Fibroblast of lung (primary cell): ENCODE measurements around the gene IL1RAPL2. TPM values are rescaled to one million over a fixed set of nuclear protein-coding genes. Genes with fewer than 3 reads are reported as not detected.

ENCODE experiments used
- DNase-seq, 2 donors: peaks; one replicate each; pipeline versions ENCODE4 v3.0.0 to v3.0.0-alpha.2; 2010; ENCODE audit warnings: low read depth in 2 of 2
- H2AFZ ChIP-seq: 2 replicates; pipeline ENCODE4 v1.5.1; 2012; ENCODE audit warnings: low read length, control low read depth, inconsistent platforms
- H3K27ac ChIP-seq: 2 replicates; pipeline ENCODE4 v1.5.1; 2011; ENCODE audit warnings: low read length, control low read depth; ENCODE audit not compliant: insufficient read depth
- H3K27me3 ChIP-seq: 2 replicates; pipeline ENCODE4 v1.5.1; 2011; ENCODE audit warnings: mild to moderate bottlenecking, low read length; ENCODE audit not compliant: control insufficient read depth, insufficient read depth
- H3K36me3 ChIP-seq: 2 replicates; pipeline ENCODE4 v1.5.1; 2011; ENCODE audit warnings: low read length; ENCODE audit not compliant: control insufficient read depth, insufficient read depth
- H3K4me1 ChIP-seq: 2 replicates; pipeline ENCODE4 v1.5.1; 2011; ENCODE audit warnings: low read length; ENCODE audit not compliant: control insufficient read depth, insufficient read depth; ENCODE audit errors: extremely low read depth
- H3K4me2 ChIP-seq: 2 replicates; pipeline ENCODE4 v1.5.1; 2011; ENCODE audit warnings: low read length, control low read depth; ENCODE audit not compliant: insufficient read depth; ENCODE audit errors: extremely low read depth
- H3K4me3 ChIP-seq, 4 experiments: fragments of 200-600 bp in 1 of 4; sonication (generic) in 1 of 4; replicated peaks in 1 of 4; 2 replicates each; pipeline ENCODE4 v1.5.1; 2011 to 2016; ENCODE audit warnings: low read length in 4 of 4, low read depth in 3 of 4, mild to moderate bottlenecking in 3 of 4, control low read depth in 2 of 4, inconsistent platforms in 1 of 4, mixed read lengths in 1 of 4; ENCODE audit not compliant: insufficient read depth in 1 of 4; ENCODE audit errors: control extremely low read depth in 1 of 4
- H3K79me2 ChIP-seq: 2 replicates; pipeline ENCODE4 v1.5.1; 2012; ENCODE audit warnings: mild to moderate bottlenecking, low read length, inconsistent platforms; ENCODE audit not compliant: control insufficient read depth, insufficient read depth
- H3K9ac ChIP-seq: 2 replicates; pipeline ENCODE4 v1.5.1; 2011; ENCODE audit warnings: mild to moderate bottlenecking, low read length, control low read depth; ENCODE audit not compliant: insufficient read depth
- H3K9me3 ChIP-seq: 2 replicates; pipeline ENCODE4 v1.5.1; 2012; ENCODE audit warnings: low read depth, low read length; ENCODE audit not compliant: control insufficient read depth, insufficient read depth
- H4K20me1 ChIP-seq: 2 replicates; pipeline ENCODE4 v1.5.1; 2011; ENCODE audit warnings: low read length; ENCODE audit not compliant: control insufficient read depth, insufficient read depth; ENCODE audit errors: extremely low read depth
- EZH2 ChIP-seq: IDR thresholded peaks from 2 replicates; pipeline ENCODE4 v1.5.1; 2012; ENCODE audit warnings: low read length, control low read depth, mild to moderate bottlenecking; ENCODE audit errors: missing control alignments
- polyA plus RNA-seq, 2 donors: library from polyadenylated mRNA; depleted of rRNA in 1 of 2; stranded (reverse) in 1 of 2; unstranded in 1 of 2; fragments of >200 nt; gene quantifications; 2 replicates each; pipeline ENCODE4 v1.2.1, GENCODE V29; 2011 to 2012; ENCODE audit warnings: missing spikeins in 1 of 2
- total RNA-seq: library from RNA; depleted of rRNA; stranded (reverse); fragments of >200 nt; gene quantifications from 2 replicates; pipeline ENCODE4 v1.2.1, GENCODE V29; 2014
- TF ChIP-seq, protein P1 (sequence below), 2 donors: IDR thresholded peaks in 1 of 2; conservative IDR thresholded peaks in 1 of 2; 1 replicate in 1 of 2; 2 replicates in 1 of 2; pipeline ENCODE4 v1.5.1; 2011 to 2012; ENCODE audit warnings: low read length in 2 of 2, control low read depth in 1 of 2, inconsistent platforms in 1 of 2, low read depth in 1 of 2, mild to moderate bottlenecking in 1 of 2

Gene IL1RAPL2
- total and polyA plus RNA-seq, 2 donors (not counting 1 experiment from before 2014, with no cell fraction given): 0.22 TPM; not detected in 1

DNA sequence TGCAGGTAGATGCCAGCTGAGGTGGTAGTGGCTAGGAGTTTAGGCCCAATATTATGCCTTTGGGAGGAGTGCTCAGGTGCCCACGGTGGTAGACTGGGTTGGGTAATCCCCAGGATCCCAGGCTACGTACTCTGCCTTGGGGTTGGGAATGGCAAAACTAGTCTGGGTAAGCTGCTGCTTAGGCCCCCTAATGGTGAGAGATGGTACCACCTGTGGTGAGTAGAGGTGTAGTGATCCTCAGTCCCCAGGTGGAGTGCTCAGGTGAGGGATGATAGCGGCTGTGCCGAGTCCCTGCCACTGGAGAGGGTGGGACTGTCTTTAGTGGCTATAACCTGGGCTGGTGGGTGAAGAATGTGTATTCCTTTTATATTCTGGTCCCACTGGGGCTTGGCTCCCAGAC lies 75.2 kb downstream of the IL1RAPL2 start:
- no peak for DNase-seq
- no peaks in the 10 kb centered on the region for H3K4me1 ChIP-seq
- no peak overlapping the region for H3K9ac ChIP-seq
- H3K79me2 ChIP-seq: no peaks in the 10 kb centered on the region
- no peaks in the 10 kb centered on the region for H4K20me1 ChIP-seq
- TF ChIP-seq EZH2: no peak
- TF ChIP-seq, protein P1, sequence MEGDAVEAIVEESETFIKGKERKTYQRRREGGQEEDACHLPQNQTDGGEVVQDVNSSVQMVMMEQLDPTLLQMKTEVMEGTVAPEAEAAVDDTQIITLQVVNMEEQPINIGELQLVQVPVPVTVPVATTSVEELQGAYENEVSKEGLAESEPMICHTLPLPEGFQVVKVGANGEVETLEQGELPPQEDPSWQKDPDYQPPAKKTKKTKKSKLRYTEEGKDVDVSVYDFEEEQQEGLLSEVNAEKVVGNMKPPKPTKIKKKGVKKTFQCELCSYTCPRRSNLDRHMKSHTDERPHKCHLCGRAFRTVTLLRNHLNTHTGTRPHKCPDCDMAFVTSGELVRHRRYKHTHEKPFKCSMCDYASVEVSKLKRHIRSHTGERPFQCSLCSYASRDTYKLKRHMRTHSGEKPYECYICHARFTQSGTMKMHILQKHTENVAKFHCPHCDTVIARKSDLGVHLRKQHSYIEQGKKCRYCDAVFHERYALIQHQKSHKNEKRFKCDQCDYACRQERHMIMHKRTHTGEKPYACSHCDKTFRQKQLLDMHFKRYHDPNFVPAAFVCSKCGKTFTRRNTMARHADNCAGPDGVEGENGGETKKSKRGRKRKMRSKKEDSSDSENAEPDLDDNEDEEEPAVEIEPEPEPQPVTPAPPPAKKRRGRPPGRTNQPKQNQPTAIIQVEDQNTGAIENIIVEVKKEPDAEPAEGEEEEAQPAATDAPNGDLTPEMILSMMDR (conservative IDR thresholded peaks at IDR 0.05 in 1 of 2, IDR thresholded peaks at IDR 0.05 in 1 of 2; ENCODE audit: low read depth in 1 of 2, low read length in 2 of 2): no peak
- no peaks in the 10 kb centered on the region for H3K36me3 ChIP-seq
- H2AFZ ChIP-seq: no peak overlapping the region
- H3K27ac ChIP-seq: no peak overlapping the region
- no peaks in the 10 kb centered on the region for H3K27me3 ChIP-seq
- H3K4me3 ChIP-seq: no peak overlapping the region
- no peaks in the 10 kb centered on the region for H3K9me3 ChIP-seq
- H3K4me2 ChIP-seq: no peak overlapping the region

DNA sequence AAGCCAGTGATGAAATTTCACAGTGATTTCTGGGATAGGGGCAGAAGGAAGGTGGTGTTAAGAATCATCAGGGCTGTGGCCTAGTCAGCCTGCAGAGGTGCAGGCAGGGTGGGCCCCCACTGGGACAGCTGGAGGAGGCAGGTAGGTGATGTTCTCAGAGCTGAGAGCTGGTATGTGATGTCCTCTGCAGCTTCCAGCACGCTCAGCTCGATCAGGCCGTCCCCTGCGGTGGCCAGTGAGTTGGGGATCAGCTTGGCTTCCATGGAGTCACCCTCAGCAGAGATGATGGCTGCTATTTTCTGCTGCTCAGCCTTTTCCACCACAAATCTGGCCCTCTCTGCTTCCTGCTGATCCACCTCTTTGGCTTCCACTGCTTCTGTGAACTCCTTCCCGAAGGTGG lies 81.1 kb downstream of the IL1RAPL2 start:
- H3K9me3 ChIP-seq: no peaks in the 10 kb centered on the region
- no peak for DNase-seq
- no peaks in the 10 kb centered on the region for H3K79me2 ChIP-seq

DNA sequence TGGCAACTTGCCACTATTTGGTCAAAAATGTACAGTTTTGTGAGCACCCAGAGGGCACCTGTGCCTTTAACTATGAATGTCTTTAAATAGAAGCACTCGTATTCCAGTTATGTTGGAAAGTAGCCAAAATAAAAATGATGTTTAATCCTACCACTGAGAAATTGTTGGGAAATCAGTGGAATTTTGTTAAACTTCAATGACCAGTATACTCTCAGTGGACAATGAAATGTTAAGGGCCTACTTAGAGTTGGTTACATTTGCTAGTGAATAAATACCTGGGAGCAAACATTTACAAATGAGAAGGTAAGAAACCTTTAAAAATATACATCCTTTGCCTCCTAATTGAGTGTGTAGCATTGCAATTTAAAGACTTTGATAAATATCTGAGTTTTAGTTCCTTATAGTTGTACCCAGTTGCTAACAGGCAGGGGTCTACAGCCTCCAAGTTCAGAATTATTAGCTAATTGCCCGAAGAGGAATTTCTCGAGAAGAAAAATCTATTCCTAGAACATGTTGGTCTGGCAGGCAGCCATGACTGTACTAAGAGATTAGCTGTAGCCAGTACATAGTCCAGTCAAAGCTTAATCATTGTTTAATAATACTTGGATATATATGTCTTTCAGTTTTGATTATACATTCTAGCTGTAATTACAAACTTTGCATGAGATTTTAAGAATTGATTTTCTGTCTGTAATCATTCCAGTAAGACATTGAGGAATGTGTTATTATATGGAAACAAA lies 93.2 kb downstream of the IL1RAPL2 start:
- Histone ChIP-seq H4K20me1 (no peaks in the 10 kb centered on the region), H3K4me3 (no peak overlapping the region), H2AFZ (no peak overlapping the region), H3K4me2 (no peak overlapping the region), H3K4me1 (no peaks in the 10 kb centered on the region), H3K79me2 (no peaks in the 10 kb centered on the region), H3K36me3 (no peaks in the 10 kb centered on the region), H3K9ac (no peak overlapping the region), H3K27ac (no peak overlapping the region), H3K27me3 (no peaks in the 10 kb centered on the region), H3K9me3 (no peaks in the 10 kb centered on the region)
- peak in 1 of 2 donors; percentile 60 for DNase-seq
- no peak for TF ChIP-seq EZH2
- TF ChIP-seq, protein P1 (conservative IDR thresholded peaks at IDR 0.05 in 1 of 2, IDR thresholded peaks at IDR 0.05 in 1 of 2; ENCODE audit: low read depth in 1 of 2, low read length in 2 of 2): no peak

More for the DNA sequence above, 81.1 kb downstream of the IL1RAPL2 start:
- Histone ChIP-seq H3K4me1 (no peaks in the 10 kb centered on the region), H3K4me3 (no peak overlapping the region), H3K27me3 (no peaks in the 10 kb centered on the region), H2AFZ (no peak overlapping the region), H3K4me2 (no peak overlapping the region), H3K27ac (no peak overlapping the region), H4K20me1 (no peaks in the 10 kb centered on the region), H3K9ac (no peak overlapping the region), H3K36me3 (no peaks in the 10 kb centered on the region)
- TF ChIP-seq, protein P1 (conservative IDR thresholded peaks at IDR 0.05 in 1 of 2, IDR thresholded peaks at IDR 0.05 in 1 of 2; ENCODE audit: low read depth in 1 of 2, low read length in 2 of 2): no peak
- TF ChIP-seq EZH2: no peak
